ENCODE results near the gene RANBP1. TPM values are rescaled to one million over a fixed set of nuclear protein-coding genes. Genes with fewer than 3 reads are reported as not detected.

The RANBP1 gene
- total and polyA plus RNA-seq, 9 of the 15 experiments (the other 6 are each of a cell fraction or from before 2014, with no cell fraction given) = 162 to 2,891 (median 1,289) TPM

DNA sequence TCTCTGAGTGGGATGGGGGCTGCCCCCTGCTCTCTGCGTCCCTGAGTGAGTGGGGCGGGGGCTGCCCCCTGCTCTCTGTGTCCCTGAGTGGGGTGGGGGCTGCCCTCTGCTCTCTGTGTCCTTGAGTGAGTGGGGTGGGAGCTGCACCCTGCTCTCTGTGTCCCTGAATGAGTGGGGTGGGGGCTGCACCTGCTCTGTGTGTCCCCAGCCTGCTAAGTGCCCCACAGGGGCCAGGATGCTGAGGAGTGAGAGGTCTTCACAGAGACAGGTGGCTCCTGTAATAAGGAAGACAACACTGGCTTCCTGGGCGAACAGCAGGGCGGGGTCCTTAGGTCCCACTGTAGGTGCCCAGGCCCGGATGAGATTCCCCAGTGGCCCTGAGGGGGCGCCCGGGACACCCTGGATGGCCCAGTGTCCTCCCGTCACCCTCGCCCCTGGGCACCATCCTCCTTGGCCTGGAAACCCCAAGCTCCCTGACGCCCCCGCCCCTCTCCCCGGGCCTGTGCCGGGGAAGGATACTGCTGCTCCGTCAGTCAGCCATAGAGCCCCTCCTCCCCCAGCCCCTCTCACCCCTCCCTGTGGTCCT lies 38.8 kb downstream of the RANBP1 start (continued):
- TF ChIP-seq, protein P1, sequence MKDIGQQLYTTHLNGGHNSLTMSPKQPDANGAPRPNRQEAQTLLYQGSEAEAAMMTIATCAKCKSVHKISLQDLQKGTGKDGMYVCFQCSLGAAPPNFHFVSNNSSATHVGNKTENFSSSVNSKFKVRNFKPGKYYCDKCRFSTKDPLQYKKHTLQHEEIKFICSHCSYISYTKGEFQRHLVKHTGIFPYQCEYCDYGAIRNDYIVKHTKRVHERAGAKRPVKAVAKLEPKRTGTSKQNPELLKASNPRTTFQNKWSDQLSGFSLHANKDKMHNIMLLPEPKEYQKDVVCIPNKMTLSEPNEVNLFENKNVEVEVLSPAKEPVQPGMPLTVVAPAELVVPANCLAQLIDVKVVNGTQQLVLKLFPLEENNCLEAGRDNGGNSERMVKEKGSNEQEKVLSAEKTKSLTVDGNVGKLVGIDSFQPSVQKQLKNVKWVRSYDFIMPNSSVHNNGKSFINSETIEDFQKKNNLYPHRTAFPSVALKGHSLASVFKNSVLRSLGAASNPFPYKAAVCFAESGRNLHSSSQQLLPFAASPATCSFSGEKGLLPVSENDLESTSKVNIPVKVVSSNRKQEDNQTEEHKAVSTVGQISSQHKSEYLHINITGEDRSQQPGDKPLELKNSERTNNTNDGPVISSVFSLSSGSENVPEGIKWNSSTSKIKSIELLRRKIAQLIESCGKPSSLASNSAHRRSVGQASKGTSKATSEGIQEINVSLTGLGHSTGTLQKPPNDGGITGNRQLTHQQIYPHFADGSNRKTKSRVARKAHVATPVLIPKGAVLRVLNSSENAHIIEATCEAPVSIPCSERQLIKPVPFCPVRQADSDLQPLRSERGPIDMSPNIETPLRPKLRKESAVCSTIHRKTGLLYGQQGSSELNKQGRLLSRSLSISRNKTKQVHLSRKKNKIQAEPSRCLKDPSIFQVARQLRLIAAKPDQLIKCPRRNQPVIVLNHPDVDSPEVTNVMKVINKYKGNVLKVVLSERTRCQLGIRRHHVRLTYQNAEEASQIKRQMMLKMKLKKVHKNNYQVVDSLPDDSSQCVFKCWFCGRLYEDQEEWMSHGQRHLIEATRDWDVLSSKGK (CRISPR knock-in tag; IDR thresholded peaks at IDR 0.05) = no peak
- TF ChIP-seq NFE2 (IDR thresholded peaks at IDR 0.05; ENCODE audit: low read depth) = no peak
- no peak for TF ChIP-seq BRCA1 (IDR thresholded peaks at IDR 0.05)
- 0 out of 2 replicates have a peak, but pooled peaks have one; percentile 54 for TF ChIP-seq BRCA1 (CRISPR knock-in tag; IDR thresholded peaks at IDR 0.05)

DNA sequence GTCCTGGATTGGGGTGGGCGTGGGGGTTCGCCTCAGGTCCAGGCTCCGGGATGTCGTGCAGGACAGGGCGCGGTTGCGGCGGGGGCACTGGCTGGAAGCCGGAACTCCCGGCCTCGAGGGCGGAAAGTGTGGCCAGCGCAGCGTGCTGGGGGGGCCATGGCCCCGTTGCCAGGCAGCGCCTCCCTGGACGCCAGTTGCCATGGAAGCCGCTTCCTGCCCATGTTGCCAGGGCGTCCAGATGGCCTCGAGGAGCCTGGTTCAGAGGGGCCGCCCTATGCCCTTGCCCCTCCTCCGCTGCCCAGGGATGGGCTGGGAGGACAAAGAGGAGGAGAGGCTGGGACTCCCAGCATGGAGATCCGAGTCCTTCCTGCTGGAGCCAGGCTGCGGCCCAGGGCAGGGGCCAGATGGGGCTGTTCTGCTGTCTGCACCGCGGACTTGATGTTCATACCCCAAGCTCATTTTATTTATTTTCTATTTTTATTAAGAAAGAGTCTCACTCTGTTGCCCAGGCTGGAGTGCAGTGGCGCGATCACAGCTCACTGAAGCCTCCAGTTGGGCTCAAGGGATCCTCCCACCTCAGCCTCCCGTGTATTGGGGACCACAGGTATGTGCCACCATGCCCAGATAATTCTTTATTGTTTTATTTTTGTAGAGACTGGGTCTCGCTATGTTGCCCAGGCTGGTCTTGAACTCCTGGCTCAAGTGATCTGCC lies 39.6 kb downstream of the RANBP1 start:
- Histone ChIP-seq H4K20me1 (replicated peaks; ENCODE audit: control insufficient read depth, insufficient read depth, low read length) (peaks cover 45% of the 10 kb centered on the region), H3K9ac (ENCODE audit: insufficient read depth in 1 of 2, low read depth in 2 of 2, low read length in 2 of 2) (peak overlapping the region in 1 of 2 experiments; percentile 29; a peak in 1 of 4 replicates), H3K9me3 (replicated peaks; ENCODE audit: control insufficient read depth, insufficient read depth, low read depth, low read length) (no peaks in the 10 kb centered on the region), H3K36me3 (ENCODE audit: control insufficient read depth, insufficient read depth, low read length) (no peaks in the 10 kb centered on the region), H3K4me3 (no peak overlapping the region), H3K9me1 (ENCODE audit: control insufficient read depth, insufficient read depth, low read length) (no peaks in the 10 kb centered on the region), H3K27me3 (ENCODE audit: control insufficient read depth in 2 of 2, insufficient read depth in 2 of 2, low read length in 2 of 2) (peaks cover 33 to 75% of the 10 kb centered on the region in 2 experiments; a peak in 4 of 5 replicates), H3K79me2 (ENCODE audit: control insufficient read depth, insufficient read depth, low read length) (no peaks in the 10 kb centered on the region), H2AFZ (ENCODE audit: low read depth, low read length) (no peak overlapping the region), H3K27ac (ENCODE audit: extremely low read depth, low read depth, low read length) (no peak overlapping the region), H3K4me2 (ENCODE audit: insufficient read depth, low read length) (no peak overlapping the region), H3K4me1 (replicated peaks in 1 of 2; ENCODE audit: control insufficient read depth in 2 of 2, insufficient read depth in 2 of 2, low read length in 2 of 2) (peaks cover 0 to 74% of the 10 kb centered on the region in 2 experiments; a peak in 2 of 5 replicates)
- CTCF ChIA-PET (ENCODE audit: low intra/inter-chr PET ratio) = interaction anchor here (2.0 to 5.5 kb wide), 4 partner anchors 83 to 301 kb away, joined by 17 to 126 read pairs (median 42); partner anchors contain the start of gene RTN4R
- no TSS peak for BruUV-seq (replicated peaks)
- in situ Hi-C loops (cut with MboI) = loop anchor here (5.0 to 25.0 kb wide), 3 partner anchors 137 to 532 kb away; no protein-coding TSS in a partner anchor
- no peak for FAIRE-seq
- intact Hi-C loops (cut with micrococcal nuclease) = loop anchor here (5.0 to 10.0 kb wide), 2 partner anchors 37 to 259 kb away; no protein-coding TSS in a partner anchor
- DNase-seq (ENCODE audit: extremely low read depth in 1 of 4, low spot score in 3 of 4) = peak in 2 of 4 experiments; percentile 80 to 86
- POLR2A ChIA-PET = interaction anchor here (0.7 to 1.4 kb wide), 2 partner anchors 38 to 128 kb away, joined by 4 to 5 read pairs; no protein-coding TSS in a partner anchor
- WGBS (ENCODE audit: insufficient coverage, low coverage, missing lambda C conversion rate) = 3% methylated on average over 30 of the region's 30 CpGs
- ATAC-seq = peak; percentile 3; the same call in 2 of the 3 replicates
- no peak for TF ChIP-seq RNF2 (IDR thresholded peaks at IDR 0.05)
- TF ChIP-seq, protein P2, sequence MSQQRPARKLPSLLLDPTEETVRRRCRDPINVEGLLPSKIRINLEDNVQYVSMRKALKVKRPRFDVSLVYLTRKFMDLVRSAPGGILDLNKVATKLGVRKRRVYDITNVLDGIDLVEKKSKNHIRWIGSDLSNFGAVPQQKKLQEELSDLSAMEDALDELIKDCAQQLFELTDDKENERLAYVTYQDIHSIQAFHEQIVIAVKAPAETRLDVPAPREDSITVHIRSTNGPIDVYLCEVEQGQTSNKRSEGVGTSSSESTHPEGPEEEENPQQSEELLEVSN (IDR thresholded peaks at IDR 0.05; ENCODE audit: borderline replicate concordance in 1 of 2, extremely low read depth in 1 of 2, insufficient read depth in 1 of 2, insufficient read length in 1 of 2, low read depth in 1 of 2, low read length in 1 of 2, poor library complexity in 1 of 2, severe bottlenecking in 1 of 2) = peak in 1 of 2 experiments; percentile 48
- TF ChIP-seq, protein P3, sequence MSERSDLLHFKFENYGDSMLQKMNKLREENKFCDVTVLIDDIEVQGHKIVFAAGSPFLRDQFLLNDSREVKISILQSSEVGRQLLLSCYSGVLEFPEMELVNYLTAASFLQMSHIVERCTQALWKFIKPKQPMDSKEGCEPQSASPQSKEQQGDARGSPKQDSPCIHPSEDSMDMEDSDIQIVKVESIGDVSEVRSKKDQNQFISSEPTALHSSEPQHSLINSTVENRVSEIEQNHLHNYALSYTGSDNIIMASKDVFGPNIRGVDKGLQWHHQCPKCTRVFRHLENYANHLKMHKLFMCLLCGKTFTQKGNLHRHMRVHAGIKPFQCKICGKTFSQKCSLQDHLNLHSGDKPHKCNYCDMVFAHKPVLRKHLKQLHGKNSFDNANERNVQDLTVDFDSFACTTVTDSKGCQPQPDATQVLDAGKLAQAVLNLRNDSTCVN (CRISPR knock-in tag; IDR thresholded peaks at IDR 0.05) = no peak
- TF ChIP-seq DMBX1 (CRISPR knock-in tag; IDR thresholded peaks at IDR 0.05; ENCODE audit: borderline replicate concordance) = no peak
- TF ChIP-seq, protein P4, sequence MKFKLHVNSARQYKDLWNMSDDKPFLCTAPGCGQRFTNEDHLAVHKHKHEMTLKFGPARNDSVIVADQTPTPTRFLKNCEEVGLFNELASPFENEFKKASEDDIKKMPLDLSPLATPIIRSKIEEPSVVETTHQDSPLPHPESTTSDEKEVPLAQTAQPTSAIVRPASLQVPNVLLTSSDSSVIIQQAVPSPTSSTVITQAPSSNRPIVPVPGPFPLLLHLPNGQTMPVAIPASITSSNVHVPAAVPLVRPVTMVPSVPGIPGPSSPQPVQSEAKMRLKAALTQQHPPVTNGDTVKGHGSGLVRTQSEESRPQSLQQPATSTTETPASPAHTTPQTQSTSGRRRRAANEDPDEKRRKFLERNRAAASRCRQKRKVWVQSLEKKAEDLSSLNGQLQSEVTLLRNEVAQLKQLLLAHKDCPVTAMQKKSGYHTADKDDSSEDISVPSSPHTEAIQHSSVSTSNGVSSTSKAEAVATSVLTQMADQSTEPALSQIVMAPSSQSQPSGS (CRISPR knock-in tag; IDR thresholded peaks at IDR 0.05) = 0 out of 2 replicates have a peak, but pooled peaks have one; percentile 12
- peak; percentile 61 for TF ChIP-seq NEUROD1 (IDR thresholded peaks at IDR 0.05; ENCODE audit: borderline replicate concordance, low read depth, low read length, partially characterized antibody)

All from K562 (cell line).